GM18909 (cell line): ENCODE measurements around the gene TOGARAM2.

ENCODE experiments used
- ATAC-seq: cut with Tn5 transposase; IDR thresholded peaks from one replicate; pipeline ENCODE4 v1.9.1; 2021; ENCODE audit warnings: mild to moderate bottlenecking; ENCODE audit not compliant: unreplicated experiment, poor library complexity

The TOGARAM2 gene

DNA sequence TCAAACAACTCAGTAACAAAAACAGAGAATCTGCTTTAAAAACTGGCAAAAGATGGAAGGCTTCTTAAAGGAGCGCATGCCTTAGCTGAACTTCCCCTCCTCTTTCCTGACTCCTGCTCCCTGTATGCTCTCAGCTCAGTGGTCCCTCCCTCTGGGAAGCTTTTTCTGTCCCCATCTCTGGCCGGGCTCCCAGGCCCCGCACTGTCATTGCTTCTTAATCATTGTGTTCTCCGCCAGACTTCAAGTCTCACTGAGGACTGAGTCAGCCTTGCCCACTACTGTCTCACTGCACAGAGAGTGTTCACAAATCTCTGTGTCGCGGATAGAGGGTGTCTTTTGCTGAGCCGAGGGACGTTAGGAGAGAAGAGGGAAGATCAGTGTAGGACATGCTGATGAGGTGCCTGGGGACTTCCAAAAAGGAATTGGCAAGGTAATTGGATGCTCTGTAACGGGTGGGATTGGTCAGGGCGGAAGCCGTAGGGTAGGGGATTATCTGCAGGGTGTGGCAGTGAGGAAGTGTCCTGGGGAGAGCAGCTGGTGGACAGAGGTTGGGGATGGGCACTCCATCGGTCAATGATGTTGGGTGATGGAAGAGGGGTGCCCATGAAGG is 16.2 kb downstream of the TOGARAM2 start:
- ATAC-seq, result no peak

DNA sequence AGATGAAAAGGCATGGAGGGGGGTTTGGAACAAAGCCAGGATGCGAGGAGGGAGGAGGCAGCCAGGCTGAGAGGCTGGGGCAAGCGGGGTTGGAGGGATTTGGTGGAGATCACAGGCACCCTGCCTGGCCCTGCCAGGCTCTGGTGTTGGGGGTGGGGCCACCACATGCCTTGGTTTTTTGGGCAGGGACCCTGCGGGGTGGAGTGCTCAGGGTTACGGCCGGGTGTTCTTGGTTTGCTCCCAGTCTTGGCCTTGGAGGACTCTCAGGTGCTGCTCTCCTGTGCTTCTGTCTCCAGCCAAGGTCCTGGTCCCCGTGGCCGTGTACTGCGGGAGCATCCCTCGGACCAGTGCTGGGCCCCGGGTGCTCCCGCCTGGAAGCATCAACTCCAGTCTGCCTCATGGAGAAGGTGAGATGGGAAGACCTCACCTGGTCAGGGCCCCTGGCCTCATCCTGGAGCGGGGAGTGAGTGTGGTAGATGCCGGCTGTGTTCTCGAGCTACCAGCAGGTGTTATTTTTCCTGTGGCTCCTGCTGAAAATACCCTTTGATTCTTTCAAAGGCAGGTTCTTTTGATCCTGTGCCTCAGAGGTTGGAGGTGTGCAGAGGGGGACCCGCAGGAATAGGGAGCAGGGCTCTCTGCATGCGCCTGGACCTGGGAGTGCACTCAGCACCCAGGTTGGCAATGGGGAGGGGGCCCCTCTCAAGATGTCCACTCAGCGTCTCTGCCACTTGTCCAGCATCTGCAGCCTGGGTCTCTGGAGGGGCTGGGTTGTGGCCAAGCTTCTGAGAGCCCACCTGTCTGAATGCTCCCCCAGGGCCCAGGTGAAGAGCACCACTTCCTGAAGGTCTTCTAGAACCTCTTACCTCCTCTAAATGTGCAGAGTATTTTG is 17.0 kb downstream of the TOGARAM2 start:
- no peak for ATAC-seq

- ATAC-seq, result peak; percentile 95
These were observed 19.4 kb downstream of the TOGARAM2 start for GRCh38 chr2:29000481-29000880.

DNA sequence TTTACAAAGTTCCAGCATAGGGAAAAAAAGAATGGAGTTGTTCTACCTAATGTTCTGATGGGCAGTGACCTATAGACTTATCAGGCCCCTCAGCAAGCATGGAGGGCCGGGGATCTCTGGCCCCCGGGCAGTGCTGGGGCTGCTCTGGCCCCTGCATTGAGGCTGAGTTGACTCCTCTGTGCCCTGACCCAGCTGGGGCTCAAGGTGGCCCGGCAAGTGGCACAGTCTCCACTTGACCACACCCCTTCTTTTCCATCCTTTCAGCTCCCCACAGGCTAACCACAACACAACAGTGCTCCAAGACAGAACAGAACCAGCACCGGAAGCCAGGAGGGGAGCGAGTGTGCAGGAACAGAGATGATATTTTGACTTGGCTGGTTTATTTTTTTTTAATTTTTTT is 19.9 kb downstream of the TOGARAM2 start:
- no peak for ATAC-seq

- ATAC-seq, result no peak
These were observed 20.7 kb downstream of the TOGARAM2 start for GRCh38 chr2:29001806-29002205.

DNA sequence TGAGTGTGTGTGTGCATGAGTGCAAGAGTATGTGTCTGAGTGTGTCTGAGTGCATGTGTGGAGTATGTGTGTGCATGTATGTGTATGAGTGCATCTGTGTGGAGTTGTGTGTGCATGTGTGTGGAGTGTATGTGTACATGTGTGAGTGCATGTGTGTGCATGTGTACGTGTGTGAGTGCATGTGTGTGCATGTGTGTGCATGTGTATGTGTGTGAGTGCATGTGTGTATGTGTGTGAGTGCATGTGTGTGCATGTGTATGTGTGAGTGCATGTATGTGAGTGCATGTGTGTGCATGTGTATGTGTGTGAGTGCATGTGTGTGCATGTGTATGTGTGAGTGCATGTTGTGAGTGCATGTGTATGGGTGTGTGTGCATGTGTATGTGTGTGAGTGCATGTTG is 23.7 kb downstream of the TOGARAM2 start:
- ATAC-seq, result no peak

GRCh38 chr2:29005331-29005730 is 24.2 kb downstream of the TOGARAM2 start:
- no peak for ATAC-seq

DNA sequence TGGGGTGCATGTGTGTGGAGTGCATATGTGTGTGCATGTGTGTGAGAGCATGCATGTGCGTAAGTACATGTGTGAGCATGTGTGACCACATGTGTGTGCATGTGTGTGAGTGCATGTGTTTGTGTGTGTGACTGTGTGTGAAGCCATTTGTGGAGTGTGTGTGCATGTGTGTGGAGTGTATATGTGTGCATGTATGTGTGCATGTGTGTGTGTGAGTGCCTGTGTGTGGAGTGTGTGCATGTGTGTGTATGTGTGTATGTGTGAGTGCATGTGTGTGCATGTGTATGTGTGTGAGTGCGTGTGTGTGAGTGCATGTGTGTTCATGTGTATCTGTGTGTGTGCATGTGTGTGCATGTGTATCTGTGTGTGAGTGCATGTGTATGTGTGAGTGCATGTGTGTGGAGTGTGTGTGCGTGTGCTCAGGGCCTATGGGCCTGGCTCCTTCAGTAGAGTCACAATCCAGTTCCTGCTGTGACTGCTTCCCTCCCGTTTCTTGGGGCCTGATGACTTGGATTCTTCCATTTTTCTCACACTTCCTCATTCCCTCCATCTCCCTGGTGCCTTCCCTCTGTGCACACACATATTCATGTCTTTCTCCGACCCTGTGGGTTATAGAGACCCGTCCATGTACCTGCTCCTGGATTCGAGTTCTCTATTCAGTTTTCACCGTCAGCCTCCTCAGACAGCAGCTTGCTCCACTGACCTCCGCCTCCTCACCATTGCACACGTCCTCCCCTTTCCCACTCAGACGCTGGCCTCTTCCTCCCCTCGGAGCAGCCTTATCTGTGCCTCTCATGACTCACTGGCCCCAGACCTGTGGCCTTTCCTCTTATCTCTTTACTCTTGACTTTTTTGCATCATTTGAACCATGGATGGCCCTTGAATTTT is 25.2 kb downstream of the TOGARAM2 start:
- ATAC-seq, result no peak

DNA sequence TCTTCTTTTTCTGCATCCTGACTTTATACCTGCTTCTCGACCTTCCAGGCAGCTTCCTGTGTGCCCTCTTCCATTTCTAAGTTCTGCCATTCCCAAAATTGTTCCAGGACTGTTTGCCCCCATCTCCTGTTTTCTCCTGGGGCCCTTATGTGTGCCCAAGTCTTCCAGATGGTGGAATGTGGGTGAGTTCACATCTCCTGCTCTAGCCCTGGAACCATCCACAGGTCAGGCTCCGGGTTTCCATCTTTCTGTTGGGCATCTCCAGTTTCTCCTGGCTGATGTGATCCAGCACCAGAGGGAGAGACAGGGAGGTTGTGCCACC is 25.8 kb downstream of the TOGARAM2 start:
- ATAC-seq, result no peak

DNA sequence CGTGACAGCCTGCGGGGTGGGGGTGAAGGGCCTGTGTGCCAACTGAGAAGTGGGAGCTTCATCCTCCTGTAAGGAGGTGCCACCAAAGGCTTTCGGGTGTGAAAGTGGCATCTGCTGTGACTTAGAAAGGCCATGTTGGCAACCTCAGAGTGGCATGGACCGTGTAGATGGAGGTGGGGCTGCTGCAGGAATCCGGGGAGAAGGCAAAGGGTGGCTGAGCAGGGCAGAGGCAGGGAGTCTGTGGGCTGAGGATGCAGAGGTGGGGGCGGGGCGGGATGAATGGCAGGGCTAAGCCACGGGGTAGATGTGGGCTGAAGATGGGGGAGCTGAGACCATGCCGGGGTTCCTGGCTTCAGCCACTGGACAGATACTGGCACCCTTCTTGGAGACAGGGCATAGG is 28.2 kb downstream of the TOGARAM2 start:
- no peak for ATAC-seq

GRCh38 chr2:29009711-29010677 is 28.9 kb downstream of the TOGARAM2 start:
- no peak for ATAC-seq

- ATAC-seq, result no peak
These were observed 29.8 kb downstream of the TOGARAM2 start for GRCh38 chr2:29010946-29011345.

DNA sequence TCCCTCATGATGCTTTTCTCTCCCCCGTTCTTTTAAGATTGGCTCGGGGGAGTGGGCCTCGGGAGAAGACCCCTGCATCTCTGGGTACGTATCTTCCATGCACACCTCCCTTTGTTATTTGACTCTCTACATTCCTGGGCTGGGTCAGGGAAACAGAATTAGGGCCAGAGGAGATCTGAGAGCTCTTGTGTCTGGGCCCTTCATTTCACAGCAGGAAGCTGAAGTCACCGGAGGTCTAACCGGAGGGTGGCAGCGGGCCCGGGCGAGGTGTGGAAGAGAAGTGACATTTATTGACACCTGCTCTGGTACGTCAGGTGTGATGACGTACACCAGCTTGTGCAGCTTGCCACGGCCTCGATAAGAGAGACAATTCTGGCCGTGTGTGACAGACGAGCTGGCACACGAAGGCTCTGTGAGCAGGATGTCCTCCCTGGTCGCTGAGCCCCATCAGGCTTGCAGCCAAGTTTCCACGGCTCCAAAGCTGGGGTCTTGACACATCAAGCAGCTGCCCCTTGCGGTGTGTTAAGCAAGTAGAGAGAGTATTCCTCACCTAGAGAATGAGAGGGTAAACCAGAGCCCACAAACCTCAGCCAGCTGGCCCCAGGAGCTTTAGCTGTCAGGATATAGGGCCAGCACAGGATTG is 30.4 kb downstream of the TOGARAM2 start:
- no peak for ATAC-seq

GRCh38 chr2:29012211-29012681 is 31.1 kb downstream of the TOGARAM2 start:
- ATAC-seq, result no peak

GRCh38 chr2:29013057-29013780 is 32.1 kb downstream of the TOGARAM2 start:
- ATAC-seq, result no peak

GRCh38 chr2:29014331-29014730 is 33.2 kb downstream of the TOGARAM2 start:
- ATAC-seq, result no peak

- ATAC-seq, result peak; percentile 47
These were observed 33.8 kb downstream of the TOGARAM2 start for GRCh38 chr2:29014811-29015421.
